GM19035 (cell line): ENCODE measurements around the gene CAMK1.
A peak's percentile ranks its signal among the peaks of the same experiment; 100 is the strongest.

Experiments
- ATAC-seq: cut with Tn5 transposase; IDR thresholded peaks from one replicate; pipeline ENCODE4 v1.9.1; 2021; ENCODE audit not compliant: unreplicated experiment

The CAMK1 gene

GRCh38 chr3:9793161-9793781, 23.5 kb upstream of the CAMK1 start:
- ATAC-seq, result no peak

DNA sequence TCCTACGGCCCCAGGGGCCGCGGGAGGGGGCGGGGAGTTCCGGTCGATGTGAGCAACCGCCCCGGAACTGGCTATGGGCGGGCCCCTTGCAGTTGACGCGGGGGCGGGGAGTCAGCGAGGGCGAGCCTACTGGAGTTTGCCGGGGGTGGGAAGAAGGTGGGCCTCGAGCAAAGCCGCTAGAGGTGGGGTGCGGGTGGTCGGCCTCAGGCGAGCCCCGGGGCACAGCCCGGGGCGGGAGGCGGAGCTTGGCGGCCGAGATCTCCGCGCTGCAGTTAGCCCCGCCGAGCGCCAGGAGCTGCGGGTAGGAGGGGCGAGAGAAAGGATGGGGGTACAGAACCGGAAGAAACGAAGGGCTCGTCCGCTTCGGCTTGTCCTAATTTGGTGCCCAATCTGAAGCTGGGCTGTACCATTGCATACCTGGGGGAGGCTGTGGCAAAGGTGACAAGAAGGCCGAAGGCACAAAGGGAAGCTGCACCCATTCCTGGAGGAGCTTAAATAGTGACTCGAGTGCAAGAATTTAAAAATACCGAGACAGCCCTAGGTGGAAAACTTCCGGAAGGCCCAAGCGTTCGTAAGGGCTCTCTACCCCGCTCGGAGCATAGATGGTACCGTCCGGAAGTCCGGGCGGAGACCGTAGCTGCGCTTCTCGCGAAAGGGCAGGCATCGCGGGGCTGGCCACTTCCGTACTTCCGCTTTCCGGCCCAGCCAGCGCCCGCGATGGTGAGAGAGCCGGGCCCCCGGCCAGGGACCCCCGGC, 22.8 kb upstream of the CAMK1 start, which contains the start of the genes ARPC4 and TADA3:
ARPC4 (plus strand) TSS at position 678 of the 756 bp plus-strand sequence; CDS start at position 718, 40 bp downstream.
TADA3 (minus strand) TSS at position 69 of the 756 bp plus-strand sequence. CDS start 1,007 bp downstream, outside the sequence.
- peak; percentile 80 for ATAC-seq

DNA sequence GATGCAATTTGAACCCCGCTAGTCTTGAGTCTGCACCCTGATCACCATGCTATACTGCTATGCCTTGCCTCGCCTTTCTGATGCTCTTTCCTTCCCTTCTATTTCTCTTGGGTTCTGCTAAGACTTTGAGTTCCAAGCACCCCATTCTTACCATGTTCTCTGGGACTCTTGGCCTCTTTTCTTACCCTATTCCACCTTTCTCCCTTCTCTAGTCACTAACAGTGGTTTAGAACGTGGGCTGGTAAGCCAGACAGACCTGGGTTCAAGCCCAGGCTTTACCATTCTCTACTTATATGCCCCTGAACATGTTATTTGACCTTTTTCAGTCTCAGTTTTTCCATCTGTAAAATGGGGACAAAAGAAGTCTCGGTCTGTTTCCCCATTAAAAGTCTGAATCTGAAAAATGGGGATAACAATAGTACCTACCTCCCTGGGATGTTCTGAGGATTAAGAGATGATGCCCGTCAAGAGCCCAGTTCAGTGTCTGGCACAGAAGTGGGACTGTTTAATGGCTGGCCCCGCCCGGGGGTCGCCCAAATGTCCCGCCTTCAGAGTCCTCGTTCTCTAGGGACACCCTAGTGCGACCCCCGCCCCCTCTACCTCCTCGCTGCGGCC, 22.1 kb upstream of the CAMK1 start:
- ATAC-seq, result no peak

- no peak for ATAC-seq
These were observed 21.4 kb upstream of the CAMK1 start for GRCh38 chr3:9791127-9791526.

- no peak for ATAC-seq
These were observed 18.0 kb upstream of the CAMK1 start for GRCh38 chr3:9787714-9788113.

GRCh38 chr3:9786825-9787669, 17.3 kb upstream of the CAMK1 start:
- no peak for ATAC-seq

DNA sequence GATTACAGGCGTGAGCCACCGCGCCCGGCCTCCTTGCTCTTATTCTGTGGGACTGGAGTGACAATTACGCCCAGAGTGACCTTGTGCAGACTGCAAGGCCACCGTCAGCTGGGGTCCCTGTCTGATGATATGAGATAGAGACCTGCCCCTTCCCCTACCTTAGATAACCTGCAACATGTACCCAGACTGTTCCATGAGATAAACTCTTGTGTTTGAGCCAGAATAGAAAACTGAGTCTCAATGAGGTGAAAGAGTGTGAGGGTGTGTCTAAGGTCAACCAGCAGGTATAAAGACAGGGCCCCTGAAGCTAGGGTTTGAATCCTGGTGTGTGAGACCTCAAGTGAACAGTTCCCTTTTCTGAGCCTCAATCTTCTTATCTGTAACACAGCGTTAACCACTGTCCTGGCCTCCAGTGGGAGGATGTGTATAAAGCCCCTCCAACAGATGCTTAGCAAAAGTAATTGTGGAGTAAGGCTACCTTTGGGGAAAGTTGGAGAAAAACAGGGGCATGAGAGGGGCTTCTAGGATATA, 16.5 kb upstream of the CAMK1 start:
- ATAC-seq, result no peak

- no peak for ATAC-seq
These were observed 15.9 kb upstream of the CAMK1 start for GRCh38 chr3:9785602-9786001.

- ATAC-seq, result no peak
These were observed 15.2 kb upstream of the CAMK1 start for GRCh38 chr3:9784965-9785364.

- no peak for ATAC-seq
These were observed 14.2 kb upstream of the CAMK1 start for GRCh38 chr3:9783954-9784353.

DNA sequence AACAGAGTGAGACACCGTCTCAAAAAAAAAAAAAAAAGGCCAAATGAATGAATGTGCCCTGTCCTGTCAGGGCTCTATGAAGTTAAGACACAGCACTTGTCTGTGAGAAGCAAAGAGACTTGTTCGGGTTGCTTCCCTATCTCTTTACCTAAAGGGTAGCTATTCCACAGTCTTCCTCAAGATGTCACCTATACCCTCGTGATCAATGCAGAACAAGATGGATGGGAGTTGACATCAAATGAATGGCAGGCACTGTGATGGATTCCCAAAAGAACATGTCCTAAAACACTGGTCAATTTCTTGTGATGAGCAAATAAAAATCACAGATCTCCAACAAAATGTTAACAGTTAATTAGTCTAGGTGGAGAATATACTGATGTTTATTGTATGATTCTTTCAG, 13.0 kb upstream of the CAMK1 start:
- no peak for ATAC-seq

- no peak for ATAC-seq
These were observed 12.3 kb upstream of the CAMK1 start for GRCh38 chr3:9781978-9782603.

GRCh38 chr3:9781551-9781950, 11.8 kb upstream of the CAMK1 start:
- ATAC-seq, result no peak

DNA sequence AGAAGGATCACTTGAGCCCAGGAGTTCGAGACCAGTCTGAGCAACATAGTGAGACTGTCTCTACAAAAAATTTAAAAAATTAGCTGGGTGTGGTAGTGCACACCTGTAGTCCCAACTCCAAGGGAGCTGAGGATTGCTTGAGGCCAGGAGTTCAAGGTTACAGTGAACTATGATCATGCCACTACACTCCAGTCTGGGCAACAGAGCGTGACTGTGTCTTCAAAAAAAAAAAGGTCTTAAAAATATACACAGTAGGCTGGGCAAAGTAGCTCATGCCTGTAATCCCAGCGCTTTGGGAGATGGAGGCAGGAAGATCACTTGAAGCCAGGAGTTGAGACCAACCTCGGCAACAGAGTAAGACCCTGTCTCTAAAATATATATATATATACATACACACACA, 11.2 kb upstream of the CAMK1 start:
- ATAC-seq, result no peak

DNA sequence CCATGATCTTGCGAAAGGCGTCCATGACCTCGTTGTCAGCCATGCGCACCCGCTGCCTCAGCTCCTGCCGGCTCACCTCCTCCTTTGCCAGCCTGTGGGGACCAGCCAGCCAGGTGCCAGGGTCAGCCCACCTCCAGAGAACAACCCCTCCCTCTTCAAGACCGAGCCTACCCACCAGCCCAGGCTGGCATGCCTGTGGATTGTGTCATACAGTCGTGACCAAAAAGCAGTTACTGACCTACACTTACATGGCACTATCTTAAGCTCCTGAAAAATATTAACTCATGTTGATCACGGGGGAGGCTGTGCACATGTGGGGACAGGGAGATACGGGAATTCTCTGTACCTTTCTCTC, 10.7 kb upstream of the CAMK1 start:
- ATAC-seq, result no peak

DNA sequence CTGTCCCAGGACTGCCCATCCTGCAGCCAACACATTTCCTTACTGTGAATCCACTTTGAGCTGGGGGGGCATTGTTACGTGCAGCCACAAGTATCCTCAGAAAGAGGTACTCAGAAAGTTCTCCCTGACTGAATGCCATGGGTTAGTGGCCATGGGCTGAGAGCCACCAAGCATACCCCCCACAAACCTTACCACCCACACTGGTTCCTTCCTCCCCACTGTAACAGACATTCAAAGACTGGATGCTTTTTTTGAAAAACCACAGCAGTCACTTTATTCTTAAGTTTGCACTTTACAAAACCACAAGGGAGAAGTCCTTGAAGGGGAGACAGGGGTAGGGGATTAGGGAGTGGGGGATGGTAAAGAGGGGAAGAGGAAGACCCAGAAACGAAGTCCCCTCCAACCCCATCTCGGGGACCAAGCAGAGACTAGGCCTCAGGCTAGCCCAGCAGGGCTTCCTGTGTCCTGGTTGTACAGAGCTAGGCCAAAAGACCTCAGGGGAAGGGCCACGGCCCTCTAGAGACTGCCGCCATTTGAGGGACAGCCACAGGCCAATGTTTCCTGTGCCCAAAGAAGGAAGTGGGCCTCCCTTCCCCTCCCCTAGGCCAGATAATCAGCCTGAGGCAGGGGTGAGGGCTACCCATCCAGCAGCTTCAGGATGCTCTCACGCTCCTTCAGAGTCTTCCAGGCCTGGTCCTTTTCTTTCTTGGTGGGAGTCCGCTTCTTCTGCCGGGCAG, 10.1 kb upstream of the CAMK1 start:
- peak; percentile 50 for ATAC-seq

DNA sequence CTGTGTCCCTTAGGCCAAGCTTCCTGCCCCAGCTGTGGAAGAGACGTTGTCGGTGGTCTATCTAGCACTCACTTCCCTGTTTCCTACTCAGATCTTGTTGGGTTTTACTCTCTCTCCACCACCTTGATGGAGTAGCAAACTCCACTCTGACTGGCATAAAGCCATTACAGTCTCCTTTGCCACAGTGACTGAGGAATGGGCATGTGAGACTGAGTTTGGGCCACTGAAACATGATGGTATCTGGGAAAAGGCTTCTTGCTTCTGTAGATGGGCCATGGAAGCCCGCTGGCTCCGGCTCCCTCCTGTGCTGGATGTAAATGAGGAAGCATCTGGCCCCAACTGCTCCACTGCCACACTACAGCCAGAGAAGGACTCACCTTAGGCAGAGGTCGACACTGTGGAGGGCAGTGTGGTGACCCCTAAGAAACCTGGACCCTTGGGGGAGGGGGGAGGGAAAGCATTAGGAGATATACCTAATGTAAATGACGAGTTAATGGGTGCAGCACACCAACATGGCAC, 9.4 kb upstream of the CAMK1 start:
- ATAC-seq, result no peak

DNA sequence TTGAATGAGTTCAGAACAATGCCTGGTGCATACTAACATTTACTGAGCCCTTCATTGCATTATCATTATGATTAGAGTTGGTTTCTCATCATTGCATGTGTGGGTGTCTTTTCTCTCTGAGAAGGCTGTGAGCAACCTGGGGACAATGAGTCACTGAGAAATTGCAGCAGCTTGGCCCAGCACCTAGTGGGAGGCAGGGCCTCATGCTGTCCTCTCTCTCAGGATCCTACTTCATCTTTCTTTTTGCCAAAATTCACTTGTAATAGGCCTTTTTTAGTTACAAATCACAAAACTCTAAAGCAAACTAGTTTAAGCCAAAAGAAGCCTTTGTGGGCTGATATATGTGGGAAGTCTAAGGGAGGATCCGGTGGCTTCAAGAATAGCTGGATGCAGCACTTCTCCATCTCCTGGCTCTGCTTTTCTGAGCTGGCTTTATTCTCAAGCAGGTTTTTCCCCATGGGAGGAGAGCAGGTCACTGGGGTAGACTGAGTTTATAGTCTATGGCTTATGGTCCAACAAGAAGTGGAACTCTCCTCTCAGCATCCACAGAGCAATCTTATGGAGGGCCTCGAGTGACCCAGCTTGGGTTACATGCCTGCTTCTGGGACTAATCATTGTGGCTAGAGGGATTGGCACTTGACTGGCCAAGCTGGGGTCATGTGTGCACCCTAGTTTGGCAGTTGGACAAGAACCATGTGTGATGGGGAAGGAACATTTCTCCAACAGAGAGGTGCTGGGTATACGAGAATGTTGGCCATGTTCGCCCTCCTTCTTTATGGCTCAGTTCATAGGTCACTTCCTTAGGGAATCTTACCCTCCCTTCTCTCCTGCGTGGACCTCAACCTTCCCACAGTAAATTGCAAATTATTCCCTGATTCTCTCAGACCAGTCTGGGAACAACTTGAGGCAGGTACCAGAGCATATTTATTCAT, 8.7 kb upstream of the CAMK1 start:
- ATAC-seq, result no peak

DNA sequence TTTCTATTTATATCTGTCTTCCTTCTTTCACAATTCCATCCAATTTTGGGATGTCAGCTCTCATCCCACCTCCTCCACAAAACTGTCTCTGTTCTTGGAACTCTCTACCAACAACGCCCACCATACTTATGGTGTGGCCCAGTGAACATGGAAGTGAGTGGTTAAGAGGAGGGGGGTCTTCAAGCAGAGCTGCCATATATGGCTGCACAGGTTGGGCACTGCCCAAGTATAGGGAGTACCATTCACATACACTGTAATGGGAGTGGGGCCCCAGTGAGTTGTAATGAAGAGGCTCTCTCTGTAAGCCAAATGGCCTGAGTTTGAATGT, 7.9 kb upstream of the CAMK1 start:
- ATAC-seq, result no peak
